ENCODE results near the gene FERMT1. TPM values are rescaled to one million over a fixed set of nuclear protein-coding genes. Genes with fewer than 3 reads are reported as not detected.

The FERMT1 gene
- polyA plus RNA-seq, 1 donor (not counting 4 experiments of a cell fraction or from before 2014, with no cell fraction given) = 134 TPM

- FAIRE-seq (no peak), DNase-seq (ENCODE audit: low read depth, low spot score) (no peak)
- TF ChIP-seq CTCF (optimal IDR thresholded peaks at IDR 0.05 in 1 of 3, IDR thresholded peaks at IDR 0.05 in 1 of 3, conservative IDR thresholded peaks at IDR 0.05 in 1 of 3; ENCODE audit: extremely low read depth in 1 of 3, insufficient read depth in 2 of 3, low read length in 3 of 3) = no peak
- TF ChIP-seq EZH2 (IDR thresholded peaks at IDR 0.05; ENCODE audit: low read length) = no peak
- Histone ChIP-seq H3K4me1 (ENCODE audit: control insufficient read depth, extremely low read depth, insufficient read depth, low read length) (no peaks in the 10 kb centered on the region), H2AFZ (ENCODE audit: control insufficient read depth, low read length) (no peak overlapping the region), H3K27me3 (ENCODE audit: control insufficient read depth, extremely low read depth, insufficient read depth, low read length) (no peaks in the 10 kb centered on the region), H3K4me2 (ENCODE audit: control insufficient read depth, extremely low read depth, insufficient read depth, low read depth, low read length) (no peak overlapping the region), H3K4me3 (ENCODE audit: control insufficient read depth in 2 of 3, extremely low read depth in 1 of 3, insufficient read depth in 2 of 3, low read depth in 1 of 3, low read length in 3 of 3) (no peak overlapping the region), H3K9ac (ENCODE audit: control insufficient read depth, extremely low read depth, insufficient read depth, low read length) (no peak overlapping the region), H3K27ac (ENCODE audit: control insufficient read depth, insufficient read depth, low read length) (no peak overlapping the region), H3K9me1 (ENCODE audit: control insufficient read depth, extremely low read depth, insufficient read depth, low read length) (no peaks in the 10 kb centered on the region), H3K9me3 (ENCODE audit: control insufficient read depth, low read depth, low read length) (no peaks in the 10 kb centered on the region), H4K20me1 (ENCODE audit: control insufficient read depth, extremely low read depth, insufficient read depth, low read length) (peaks cover 4% of the 10 kb centered on the region), H3K79me2 (ENCODE audit: control insufficient read depth, insufficient read depth, low read length) (no peaks in the 10 kb centered on the region), H3K36me3 (ENCODE audit: control insufficient read depth in 2 of 2, extremely low read depth in 1 of 2, insufficient read depth in 2 of 2, low read length in 2 of 2) (peaks cover 56 to 64% of the 10 kb centered on the region in 2 experiments)
- dilution Hi-C loops (cut with MboI; ENCODE audit: extremely low pct_ligation_motif_present, low sequenced_read_pairs) = no loop called here
Measured at GRCh38 chr20:6079016-6079415, 43.8 kb downstream of the FERMT1 start.

- no peaks in the 10 kb centered on the region for H3K9me3 ChIP-seq (ENCODE audit: control insufficient read depth, low read depth, low read length)
- peaks cover 40 to 64% of the 10 kb centered on the region in 2 experiments for H3K36me3 ChIP-seq (ENCODE audit: control insufficient read depth in 2 of 2, extremely low read depth in 1 of 2, insufficient read depth in 2 of 2, low read length in 2 of 2)
- H3K4me2 ChIP-seq (ENCODE audit: control insufficient read depth, extremely low read depth, insufficient read depth, low read depth, low read length) = no peak overlapping the region
- TF ChIP-seq EZH2 (IDR thresholded peaks at IDR 0.05; ENCODE audit: low read length) = no peak
- H3K79me2 ChIP-seq (ENCODE audit: control insufficient read depth, insufficient read depth, low read length) = no peaks in the 10 kb centered on the region
- H2AFZ ChIP-seq (ENCODE audit: control insufficient read depth, low read length) = no peak overlapping the region
- dilution Hi-C loops (cut with MboI; ENCODE audit: extremely low pct_ligation_motif_present, low sequenced_read_pairs) = no loop called here
- DNase-seq (ENCODE audit: low read depth, low spot score) (no peak), FAIRE-seq (no peak)
- no peak overlapping the region for H3K9ac ChIP-seq (ENCODE audit: control insufficient read depth, extremely low read depth, insufficient read depth, low read length)
- H3K9me1 ChIP-seq (ENCODE audit: control insufficient read depth, extremely low read depth, insufficient read depth, low read length) = peaks cover 2% of the 10 kb centered on the region
- peaks cover 4% of the 10 kb centered on the region for H4K20me1 ChIP-seq (ENCODE audit: control insufficient read depth, extremely low read depth, insufficient read depth, low read length)
- no peak overlapping the region for H3K27ac ChIP-seq (ENCODE audit: control insufficient read depth, insufficient read depth, low read length)
- no peaks in the 10 kb centered on the region for H3K27me3 ChIP-seq (ENCODE audit: control insufficient read depth, extremely low read depth, insufficient read depth, low read length)
- no peaks in the 10 kb centered on the region for H3K4me1 ChIP-seq (ENCODE audit: control insufficient read depth, extremely low read depth, insufficient read depth, low read length)
- no peak overlapping the region for H3K4me3 ChIP-seq (ENCODE audit: control insufficient read depth in 2 of 3, extremely low read depth in 1 of 3, insufficient read depth in 2 of 3, low read depth in 1 of 3, low read length in 3 of 3)
Measured at GRCh38 chr20:6075428-6076219, 47.2 kb downstream of the FERMT1 start.

Measured in keratinocyte (primary cell).